ENCODE measurements around the gene GZMM. TPM values are rescaled to one million over a fixed set of nuclear protein-coding genes. Genes with fewer than 3 reads are reported as not detected.

GZMM gene
- total and polyA plus RNA-seq, 2 of the 13 experiments (the other 11 are each of a cell fraction or from before 2014, with no cell fraction given): 0.07 TPM; not detected in 1

DNA sequence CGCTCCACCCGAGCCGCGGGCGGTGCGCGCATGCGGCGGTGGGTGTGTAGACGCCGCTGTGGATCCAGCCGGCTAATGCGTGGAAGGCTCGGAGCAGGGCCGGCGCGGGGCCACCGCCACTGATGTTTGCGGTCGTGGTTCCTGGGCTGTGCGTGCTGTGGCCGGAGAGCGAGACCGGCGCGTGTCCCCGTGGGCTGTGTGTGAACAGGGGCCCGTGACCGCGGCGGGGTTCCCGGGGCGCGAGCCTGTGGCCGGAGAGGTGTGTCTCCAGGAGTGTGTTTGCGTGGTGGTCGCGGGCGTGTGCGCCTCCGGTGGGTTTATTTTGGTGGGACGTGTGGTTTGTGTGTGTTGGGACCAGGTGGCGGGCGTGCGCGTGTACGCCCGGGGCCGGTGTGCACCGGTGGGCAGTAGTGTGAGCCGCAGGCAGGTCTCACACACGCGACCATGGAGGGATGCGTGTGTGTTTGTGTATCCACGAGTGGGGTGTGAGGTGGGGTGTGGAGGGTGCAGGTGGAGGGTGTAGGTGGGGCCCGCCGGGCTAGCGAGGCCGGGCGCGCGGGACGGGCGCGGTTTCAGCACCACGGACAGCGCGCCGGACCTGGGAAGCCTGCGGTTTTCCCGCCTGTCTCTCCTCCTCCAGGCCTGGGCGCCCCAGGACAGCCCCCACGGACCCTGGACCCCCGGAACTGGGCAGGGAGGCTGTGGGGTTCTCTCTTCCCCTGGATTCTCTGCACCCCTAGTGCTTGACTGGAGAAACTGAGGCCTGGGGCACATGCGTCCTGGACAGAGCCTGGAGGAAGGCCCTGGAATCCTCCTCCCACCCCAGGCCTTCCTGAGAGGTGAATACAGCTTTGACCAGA, 47.5 kb downstream of the GZMM start (continued):
- TF ChIP-seq GZF1 (CRISPR knock-in tag; IDR thresholded peaks at IDR 0.05): no peak
- no peak for TF ChIP-seq MTA1 (CRISPR knock-in tag; IDR thresholded peaks at IDR 0.05; ENCODE audit: borderline replicate concordance)
- no peak for TF ChIP-seq PHF20 (CRISPR knock-in tag; IDR thresholded peaks at IDR 0.05)
- no peak for TF ChIP-seq HDAC2 (CRISPR knock-in tag; IDR thresholded peaks at IDR 0.05)
- TF ChIP-seq, protein P1, sequence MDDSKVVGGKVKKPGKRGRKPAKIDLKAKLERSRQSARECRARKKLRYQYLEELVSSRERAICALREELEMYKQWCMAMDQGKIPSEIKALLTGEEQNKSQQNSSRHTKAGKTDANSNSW (CRISPR knock-in tag; IDR thresholded peaks at IDR 0.05; ENCODE audit: borderline replicate concordance): no peak
- 0 out of 2 replicates have a peak, but pooled peaks have one; percentile 25 for TF ChIP-seq CBFB (CRISPR knock-in tag; IDR thresholded peaks at IDR 0.05)
- 0 out of 2 replicates have a peak, but pooled peaks have one; percentile 23 for TF ChIP-seq SOX5 (CRISPR knock-in tag; IDR thresholded peaks at IDR 0.05; ENCODE audit: borderline replicate concordance)
- TF ChIP-seq, protein P2, sequence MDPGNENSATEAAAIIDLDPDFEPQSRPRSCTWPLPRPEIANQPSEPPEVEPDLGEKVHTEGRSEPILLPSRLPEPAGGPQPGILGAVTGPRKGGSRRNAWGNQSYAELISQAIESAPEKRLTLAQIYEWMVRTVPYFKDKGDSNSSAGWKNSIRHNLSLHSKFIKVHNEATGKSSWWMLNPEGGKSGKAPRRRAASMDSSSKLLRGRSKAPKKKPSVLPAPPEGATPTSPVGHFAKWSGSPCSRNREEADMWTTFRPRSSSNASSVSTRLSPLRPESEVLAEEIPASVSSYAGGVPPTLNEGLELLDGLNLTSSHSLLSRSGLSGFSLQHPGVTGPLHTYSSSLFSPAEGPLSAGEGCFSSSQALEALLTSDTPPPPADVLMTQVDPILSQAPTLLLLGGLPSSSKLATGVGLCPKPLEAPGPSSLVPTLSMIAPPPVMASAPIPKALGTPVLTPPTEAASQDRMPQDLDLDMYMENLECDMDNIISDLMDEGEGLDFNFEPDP (CRISPR knock-in tag; conservative IDR thresholded peaks at IDR 0.05): no peak
- TF ChIP-seq SAP130 (CRISPR knock-in tag; IDR thresholded peaks at IDR 0.05; ENCODE audit: low read depth): peak; percentile 63
- no peak for TF ChIP-seq MTA3 (CRISPR knock-in tag; IDR thresholded peaks at IDR 0.05)
- TF ChIP-seq SP2 (CRISPR knock-in tag; IDR thresholded peaks at IDR 0.05): no peak
- TF ChIP-seq, protein P3, sequence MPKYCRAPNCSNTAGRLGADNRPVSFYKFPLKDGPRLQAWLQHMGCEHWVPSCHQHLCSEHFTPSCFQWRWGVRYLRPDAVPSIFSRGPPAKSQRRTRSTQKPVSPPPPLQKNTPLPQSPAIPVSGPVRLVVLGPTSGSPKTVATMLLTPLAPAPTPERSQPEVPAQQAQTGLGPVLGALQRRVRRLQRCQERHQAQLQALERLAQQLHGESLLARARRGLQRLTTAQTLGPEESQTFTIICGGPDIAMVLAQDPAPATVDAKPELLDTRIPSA (CRISPR knock-in tag; IDR thresholded peaks at IDR 0.05; ENCODE audit: borderline replicate concordance): no peak
- TF ChIP-seq, protein P4, sequence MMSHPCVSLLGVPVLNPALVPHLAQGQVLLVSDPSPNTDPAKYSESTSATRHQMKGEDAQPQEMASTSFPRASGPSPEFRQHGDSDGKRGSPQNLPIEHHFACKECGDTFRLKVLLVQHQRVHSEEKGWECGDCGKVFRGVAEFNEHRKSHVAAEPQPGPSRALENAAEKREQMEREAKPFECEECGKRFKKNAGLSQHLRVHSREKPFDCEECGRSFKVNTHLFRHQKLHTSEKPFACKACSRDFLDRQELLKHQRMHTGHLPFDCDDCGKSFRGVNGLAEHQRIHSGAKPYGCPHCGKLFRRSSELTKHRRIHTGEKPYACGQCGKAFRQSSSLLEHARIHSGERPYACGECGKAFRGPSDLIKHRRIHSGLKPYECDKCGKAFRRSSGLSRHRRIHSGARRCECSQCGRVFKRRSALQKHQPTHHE (CRISPR knock-in tag; IDR thresholded peaks at IDR 0.05; ENCODE audit: borderline replicate concordance): no peak
- TF ChIP-seq, protein P5, sequence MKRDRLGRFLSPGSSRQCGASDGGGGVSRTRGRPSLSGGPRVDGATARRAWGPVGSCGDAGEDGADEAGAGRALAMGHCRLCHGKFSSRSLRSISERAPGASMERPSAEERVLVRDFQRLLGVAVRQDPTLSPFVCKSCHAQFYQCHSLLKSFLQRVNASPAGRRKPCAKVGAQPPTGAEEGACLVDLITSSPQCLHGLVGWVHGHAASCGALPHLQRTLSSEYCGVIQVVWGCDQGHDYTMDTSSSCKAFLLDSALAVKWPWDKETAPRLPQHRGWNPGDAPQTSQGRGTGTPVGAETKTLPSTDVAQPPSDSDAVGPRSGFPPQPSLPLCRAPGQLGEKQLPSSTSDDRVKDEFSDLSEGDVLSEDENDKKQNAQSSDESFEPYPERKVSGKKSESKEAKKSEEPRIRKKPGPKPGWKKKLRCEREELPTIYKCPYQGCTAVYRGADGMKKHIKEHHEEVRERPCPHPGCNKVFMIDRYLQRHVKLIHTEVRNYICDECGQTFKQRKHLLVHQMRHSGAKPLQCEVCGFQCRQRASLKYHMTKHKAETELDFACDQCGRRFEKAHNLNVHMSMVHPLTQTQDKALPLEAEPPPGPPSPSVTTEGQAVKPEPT (CRISPR knock-in tag; IDR thresholded peaks at IDR 0.05; ENCODE audit: low read depth): no peak
- peak; percentile 95 for TF ChIP-seq HOXA5 (CRISPR knock-in tag; IDR thresholded peaks at IDR 0.05)
- no peak; the same call in 1 of the 2 replicates for TF ChIP-seq TP53 (CRISPR knock-in tag; conservative IDR thresholded peaks at IDR 0.05)
- no peak for TF ChIP-seq GATAD2A (CRISPR knock-in tag; IDR thresholded peaks at IDR 0.05)
- no peak for TF ChIP-seq ZBTB21 (CRISPR knock-in tag; IDR thresholded peaks at IDR 0.05)
- TF ChIP-seq ZFP36 (IDR thresholded peaks at IDR 0.05; ENCODE audit: borderline replicate concordance, low read depth, low read length, partially characterized antibody): no peak
- TF ChIP-seq, protein P6, sequence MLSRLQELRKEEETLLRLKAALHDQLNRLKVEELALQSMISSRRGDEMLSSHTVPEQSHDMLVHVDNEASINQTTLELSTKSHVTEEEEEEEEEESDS (CRISPR knock-in tag; IDR thresholded peaks at IDR 0.05; ENCODE audit: borderline replicate concordance): no peak
- no peak for TF ChIP-seq NFRKB (IDR thresholded peaks at IDR 0.05)
- peak; percentile 71; the same call in 1 of the 2 replicates for TF ChIP-seq FOXC1 (CRISPR knock-in tag; IDR thresholded peaks at IDR 0.05; ENCODE audit: borderline replicate concordance)
- TF ChIP-seq RXRA (CRISPR knock-in tag; IDR thresholded peaks at IDR 0.05): no peak
- TF ChIP-seq ZNF30 (CRISPR knock-in tag; IDR thresholded peaks at IDR 0.05): no peak
- peak; percentile 61; the same call in 1 of the 2 replicates for TF ChIP-seq GLI4 (CRISPR knock-in tag; IDR thresholded peaks at IDR 0.05; ENCODE audit: borderline replicate concordance)
- TF ChIP-seq ZNF747 (CRISPR knock-in tag; IDR thresholded peaks at IDR 0.05; ENCODE audit: borderline replicate concordance): no peak

Measured in HepG2 (cell line).